Fibroblast of lung (primary cell): ENCODE data around the gene ZNF225. TPM values are rescaled to one million over a fixed set of nuclear protein-coding genes. Genes with fewer than 3 reads are reported as not detected.

Source experiments
- DNase-seq, 2 donors: peaks; one replicate each; pipeline versions ENCODE4 v3.0.0 to v3.0.0-alpha.2; 2010; ENCODE audit warnings: low read depth in 2 of 2
- H2AFZ ChIP-seq: 2 replicates; pipeline ENCODE4 v1.5.1; 2012; ENCODE audit warnings: low read length, control low read depth, inconsistent platforms
- H3K27ac ChIP-seq: 2 replicates; pipeline ENCODE4 v1.5.1; 2011; ENCODE audit warnings: low read length, control low read depth; ENCODE audit not compliant: insufficient read depth
- H3K27me3 ChIP-seq: 2 replicates; pipeline ENCODE4 v1.5.1; 2011; ENCODE audit warnings: mild to moderate bottlenecking, low read length; ENCODE audit not compliant: control insufficient read depth, insufficient read depth
- H3K36me3 ChIP-seq: 2 replicates; pipeline ENCODE4 v1.5.1; 2011; ENCODE audit warnings: low read length; ENCODE audit not compliant: control insufficient read depth, insufficient read depth
- H3K4me1 ChIP-seq: 2 replicates; pipeline ENCODE4 v1.5.1; 2011; ENCODE audit warnings: low read length; ENCODE audit not compliant: control insufficient read depth, insufficient read depth; ENCODE audit errors: extremely low read depth
- H3K4me2 ChIP-seq: 2 replicates; pipeline ENCODE4 v1.5.1; 2011; ENCODE audit warnings: low read length, control low read depth; ENCODE audit not compliant: insufficient read depth; ENCODE audit errors: extremely low read depth
- H3K4me3 ChIP-seq, 4 experiments: fragments of 200-600 bp in 1 of 4; sonication (generic) in 1 of 4; replicated peaks in 1 of 4; 2 replicates each; pipeline ENCODE4 v1.5.1; 2011 to 2016; ENCODE audit warnings: low read length in 4 of 4, low read depth in 3 of 4, mild to moderate bottlenecking in 3 of 4, control low read depth in 2 of 4, inconsistent platforms in 1 of 4, mixed read lengths in 1 of 4; ENCODE audit not compliant: insufficient read depth in 1 of 4; ENCODE audit errors: control extremely low read depth in 1 of 4
- H3K79me2 ChIP-seq: 2 replicates; pipeline ENCODE4 v1.5.1; 2012; ENCODE audit warnings: mild to moderate bottlenecking, low read length, inconsistent platforms; ENCODE audit not compliant: control insufficient read depth, insufficient read depth
- H3K9ac ChIP-seq: 2 replicates; pipeline ENCODE4 v1.5.1; 2011; ENCODE audit warnings: mild to moderate bottlenecking, low read length, control low read depth; ENCODE audit not compliant: insufficient read depth
- H3K9me3 ChIP-seq: 2 replicates; pipeline ENCODE4 v1.5.1; 2012; ENCODE audit warnings: low read depth, low read length; ENCODE audit not compliant: control insufficient read depth, insufficient read depth
- H4K20me1 ChIP-seq: 2 replicates; pipeline ENCODE4 v1.5.1; 2011; ENCODE audit warnings: low read length; ENCODE audit not compliant: control insufficient read depth, insufficient read depth; ENCODE audit errors: extremely low read depth
- CTCF ChIP-seq, 2 donors: IDR thresholded peaks in 1 of 2; conservative IDR thresholded peaks in 1 of 2; 1 replicate in 1 of 2; 2 replicates in 1 of 2; pipeline ENCODE4 v1.5.1; 2011 to 2012; ENCODE audit warnings: low read length in 2 of 2, control low read depth in 1 of 2, inconsistent platforms in 1 of 2, low read depth in 1 of 2, mild to moderate bottlenecking in 1 of 2
- EZH2 ChIP-seq: IDR thresholded peaks from 2 replicates; pipeline ENCODE4 v1.5.1; 2012; ENCODE audit warnings: low read length, control low read depth, mild to moderate bottlenecking; ENCODE audit errors: missing control alignments
- polyA minus RNA-seq: library from RNA; depleted of rRNA, polyadenylated mRNA; stranded (reverse); fragments of >200 nt; gene quantifications from 2 replicates; pipeline ENCODE4 v1.2.3, GENCODE V29; 2011; ENCODE audit warnings: low replicate concordance
- polyA plus RNA-seq, 2 donors: library from polyadenylated mRNA; depleted of rRNA in 1 of 2; stranded (reverse) in 1 of 2; unstranded in 1 of 2; fragments of >200 nt; gene quantifications; 2 replicates each; pipeline ENCODE4 v1.2.1, GENCODE V29; 2011 to 2012; ENCODE audit warnings: missing spikeins in 1 of 2
- total RNA-seq: library from RNA; depleted of rRNA; stranded (reverse); fragments of >200 nt; gene quantifications from 2 replicates; pipeline ENCODE4 v1.2.1, GENCODE V29; 2014

Gene ZNF225
- 8.2 and 10.2 TPM in 2 replicates for total RNA-seq
- polyA plus RNA-seq, result 2.2 and 3.1 TPM in 2 replicates
- polyA plus RNA-seq (2012), result 2.5 and 3.8 TPM in 2 replicates
- 0.22 TPM in 1 of 2 replicates, not detected in the other for polyA minus RNA-seq

DNA sequence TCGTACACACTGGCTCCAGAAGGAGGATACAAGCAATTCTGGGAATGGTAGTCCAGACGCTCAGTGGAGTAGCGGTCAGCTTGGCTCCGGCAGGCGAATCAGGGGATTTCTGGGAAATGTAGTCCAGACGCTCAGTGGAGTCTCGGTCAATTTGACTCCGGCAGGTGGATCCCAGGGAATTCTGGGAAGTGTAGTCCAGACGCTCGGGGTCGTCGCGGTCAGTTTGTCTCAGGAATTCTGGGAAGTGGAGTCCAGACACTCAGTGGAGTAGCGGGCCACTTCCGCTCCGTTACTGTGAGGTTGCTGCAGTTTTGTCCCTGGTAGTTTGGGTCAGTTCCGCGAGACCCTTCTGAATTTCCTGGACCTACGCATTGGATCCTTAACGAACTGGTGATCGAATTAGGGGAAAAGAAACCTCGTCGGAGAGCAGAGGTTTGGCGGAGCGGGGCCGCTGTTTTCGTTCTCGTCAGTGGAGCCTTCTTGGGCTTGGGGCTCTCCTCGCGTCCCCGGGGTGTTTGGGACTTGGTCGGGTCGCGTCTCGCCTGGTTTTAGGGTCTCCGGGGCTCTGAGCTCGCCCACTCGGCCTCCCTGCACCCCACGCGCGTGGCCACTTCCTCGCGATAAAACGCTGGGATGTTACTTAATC, at the start of gene ZNF225:
ZNF225 (plus strand) TSS at position 262 of the 646 bp plus-strand sequence. CDS start 2,429 bp downstream, outside the sequence.
- DNase-seq, result peak; percentile 99
- no peaks in the 10 kb centered on the region for H3K27me3 ChIP-seq
- TF ChIP-seq EZH2 (no peak), CTCF (conservative IDR thresholded peaks at IDR 0.05 in 1 of 2, IDR thresholded peaks at IDR 0.05 in 1 of 2; ENCODE audit: low read depth in 1 of 2, low read length in 2 of 2) (no peak)
- peaks cover 3% of the 10 kb centered on the region for H3K79me2 ChIP-seq
- H4K20me1 ChIP-seq, result no peaks in the 10 kb centered on the region
- peaks cover 3% of the 10 kb centered on the region for H3K36me3 ChIP-seq
- peak within 1 kb of the TSS; percentile 90 for H3K4me2 ChIP-seq
- H3K4me3 ChIP-seq, result peak within 1 kb of the TSS; percentile 77 to 99 (median 98)
- H3K4me1 ChIP-seq, result no peaks in the 10 kb centered on the region
- H3K9me3 ChIP-seq, result no peaks in the 10 kb centered on the region
- peak within 1 kb of the TSS; percentile 97 for H2AFZ ChIP-seq
- peak within 1 kb of the TSS; percentile 92 for H3K27ac ChIP-seq
- peak within 1 kb of the TSS; percentile 83 for H3K9ac ChIP-seq

DNA sequence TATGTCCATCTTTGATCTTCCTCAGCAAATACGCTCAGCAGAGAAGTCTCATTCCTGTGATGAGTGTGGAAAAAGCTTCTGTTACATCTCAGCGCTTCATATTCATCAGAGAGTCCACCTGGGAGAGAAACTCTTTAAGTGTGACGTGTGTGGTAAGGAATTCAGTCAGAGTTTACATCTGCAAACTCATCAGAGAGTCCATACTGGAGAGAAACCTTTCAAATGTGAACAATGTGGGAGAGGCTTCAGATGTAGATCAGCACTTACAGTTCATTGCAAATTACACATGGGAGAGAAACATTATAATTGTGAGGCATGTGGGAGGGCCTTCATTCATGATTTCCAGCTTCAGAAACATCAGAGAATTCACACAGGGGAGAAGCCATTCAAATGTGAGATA, 46.9 kb upstream of the ZNF225 start:
- Histone ChIP-seq H3K4me3 (no peak overlapping the region), H3K9me3 (peaks cover 5% of the 10 kb centered on the region), H3K4me1 (no peaks in the 10 kb centered on the region), H3K27me3 (no peaks in the 10 kb centered on the region), H3K9ac (no peak overlapping the region), H4K20me1 (no peaks in the 10 kb centered on the region), H3K4me2 (no peak overlapping the region), H3K36me3 (peaks cover 13% of the 10 kb centered on the region), H3K79me2 (no peaks in the 10 kb centered on the region), H2AFZ (no peak overlapping the region), H3K27ac (no peak overlapping the region)
- TF ChIP-seq CTCF (conservative IDR thresholded peaks at IDR 0.05 in 1 of 2, IDR thresholded peaks at IDR 0.05 in 1 of 2; ENCODE audit: low read depth in 1 of 2, low read length in 2 of 2) (no peak), EZH2 (no peak)
- no peak for DNase-seq

DNA sequence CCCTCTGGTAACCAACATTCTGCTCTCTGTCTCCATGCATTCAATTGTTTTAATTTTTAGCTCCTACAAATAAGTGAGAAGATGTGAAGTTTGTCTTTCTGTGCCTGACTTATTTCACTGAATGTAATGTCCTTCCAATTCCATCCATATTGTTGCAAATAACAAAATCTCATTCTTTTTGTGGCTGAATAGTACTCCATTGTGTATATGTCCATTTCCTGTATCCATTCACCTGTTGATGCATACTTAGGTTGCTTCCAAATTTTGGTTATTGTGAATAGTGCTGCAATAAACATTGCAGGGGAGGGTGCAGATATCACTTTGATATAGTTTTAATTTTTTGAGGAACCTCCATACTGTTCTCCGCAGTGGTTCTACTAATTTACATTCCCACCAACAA, 43.8 kb upstream of the ZNF225 start:
- no peaks in the 10 kb centered on the region for H4K20me1 ChIP-seq
- peaks cover 10% of the 10 kb centered on the region for H3K36me3 ChIP-seq
- H3K79me2 ChIP-seq, result no peaks in the 10 kb centered on the region
- peaks cover 5% of the 10 kb centered on the region for H3K9me3 ChIP-seq
- H3K9ac ChIP-seq, result no peak overlapping the region
- H3K4me2 ChIP-seq, result no peak overlapping the region
- DNase-seq, result no peak
- TF ChIP-seq CTCF (conservative IDR thresholded peaks at IDR 0.05 in 1 of 2, IDR thresholded peaks at IDR 0.05 in 1 of 2; ENCODE audit: low read depth in 1 of 2, low read length in 2 of 2) (no peak), EZH2 (no peak)
- H3K4me3 ChIP-seq, result no peak overlapping the region
- H3K27ac ChIP-seq, result no peak overlapping the region
- H3K27me3 ChIP-seq, result no peaks in the 10 kb centered on the region
- H3K4me1 ChIP-seq, result peaks cover 3% of the 10 kb centered on the region
- H2AFZ ChIP-seq, result no peak overlapping the region
